Fibroblast of lung (primary cell): ENCODE measurements around the gene SELENOS. TPM values are rescaled to one million over a fixed set of nuclear protein-coding genes. Genes with fewer than 3 reads are reported as not detected.

Experiments used
- DNase-seq, 2 donors: peaks; one replicate each; pipeline versions ENCODE4 v3.0.0 to v3.0.0-alpha.2; 2010; ENCODE audit warnings: low read depth in 2 of 2
- H2AFZ ChIP-seq: 2 replicates; pipeline ENCODE4 v1.5.1; 2012; ENCODE audit warnings: low read length, control low read depth, inconsistent platforms
- H3K27ac ChIP-seq: 2 replicates; pipeline ENCODE4 v1.5.1; 2011; ENCODE audit warnings: low read length, control low read depth; ENCODE audit not compliant: insufficient read depth
- H3K27me3 ChIP-seq: 2 replicates; pipeline ENCODE4 v1.5.1; 2011; ENCODE audit warnings: mild to moderate bottlenecking, low read length; ENCODE audit not compliant: control insufficient read depth, insufficient read depth
- H3K36me3 ChIP-seq: 2 replicates; pipeline ENCODE4 v1.5.1; 2011; ENCODE audit warnings: low read length; ENCODE audit not compliant: control insufficient read depth, insufficient read depth
- H3K4me1 ChIP-seq: 2 replicates; pipeline ENCODE4 v1.5.1; 2011; ENCODE audit warnings: low read length; ENCODE audit not compliant: control insufficient read depth, insufficient read depth; ENCODE audit errors: extremely low read depth
- H3K4me2 ChIP-seq: 2 replicates; pipeline ENCODE4 v1.5.1; 2011; ENCODE audit warnings: low read length, control low read depth; ENCODE audit not compliant: insufficient read depth; ENCODE audit errors: extremely low read depth
- H3K4me3 ChIP-seq, 4 experiments: fragments of 200-600 bp in 1 of 4; sonication (generic) in 1 of 4; replicated peaks in 1 of 4; 2 replicates each; pipeline ENCODE4 v1.5.1; 2011 to 2016; ENCODE audit warnings: low read length in 4 of 4, low read depth in 3 of 4, mild to moderate bottlenecking in 3 of 4, control low read depth in 2 of 4, inconsistent platforms in 1 of 4, mixed read lengths in 1 of 4; ENCODE audit not compliant: insufficient read depth in 1 of 4; ENCODE audit errors: control extremely low read depth in 1 of 4
- H3K79me2 ChIP-seq: 2 replicates; pipeline ENCODE4 v1.5.1; 2012; ENCODE audit warnings: mild to moderate bottlenecking, low read length, inconsistent platforms; ENCODE audit not compliant: control insufficient read depth, insufficient read depth
- H3K9ac ChIP-seq: 2 replicates; pipeline ENCODE4 v1.5.1; 2011; ENCODE audit warnings: mild to moderate bottlenecking, low read length, control low read depth; ENCODE audit not compliant: insufficient read depth
- H3K9me3 ChIP-seq: 2 replicates; pipeline ENCODE4 v1.5.1; 2012; ENCODE audit warnings: low read depth, low read length; ENCODE audit not compliant: control insufficient read depth, insufficient read depth
- H4K20me1 ChIP-seq: 2 replicates; pipeline ENCODE4 v1.5.1; 2011; ENCODE audit warnings: low read length; ENCODE audit not compliant: control insufficient read depth, insufficient read depth; ENCODE audit errors: extremely low read depth
- CTCF ChIP-seq, 2 donors: IDR thresholded peaks in 1 of 2; conservative IDR thresholded peaks in 1 of 2; 1 replicate in 1 of 2; 2 replicates in 1 of 2; pipeline ENCODE4 v1.5.1; 2011 to 2012; ENCODE audit warnings: low read length in 2 of 2, control low read depth in 1 of 2, inconsistent platforms in 1 of 2, low read depth in 1 of 2, mild to moderate bottlenecking in 1 of 2
- EZH2 ChIP-seq: IDR thresholded peaks from 2 replicates; pipeline ENCODE4 v1.5.1; 2012; ENCODE audit warnings: low read length, control low read depth, mild to moderate bottlenecking; ENCODE audit errors: missing control alignments
- polyA plus RNA-seq, 2 donors: library from polyadenylated mRNA; depleted of rRNA in 1 of 2; stranded (reverse) in 1 of 2; unstranded in 1 of 2; fragments of >200 nt; gene quantifications; 2 replicates each; pipeline ENCODE4 v1.2.1, GENCODE V29; 2011 to 2012; ENCODE audit warnings: missing spikeins in 1 of 2
- total RNA-seq: library from RNA; depleted of rRNA; stranded (reverse); fragments of >200 nt; gene quantifications from 2 replicates; pipeline ENCODE4 v1.2.1, GENCODE V29; 2014

The SELENOS gene
- total and polyA plus RNA-seq, 2 donors (not counting 1 experiment from before 2014, with no cell fraction given), result 66.2 to 130 TPM

DNA sequence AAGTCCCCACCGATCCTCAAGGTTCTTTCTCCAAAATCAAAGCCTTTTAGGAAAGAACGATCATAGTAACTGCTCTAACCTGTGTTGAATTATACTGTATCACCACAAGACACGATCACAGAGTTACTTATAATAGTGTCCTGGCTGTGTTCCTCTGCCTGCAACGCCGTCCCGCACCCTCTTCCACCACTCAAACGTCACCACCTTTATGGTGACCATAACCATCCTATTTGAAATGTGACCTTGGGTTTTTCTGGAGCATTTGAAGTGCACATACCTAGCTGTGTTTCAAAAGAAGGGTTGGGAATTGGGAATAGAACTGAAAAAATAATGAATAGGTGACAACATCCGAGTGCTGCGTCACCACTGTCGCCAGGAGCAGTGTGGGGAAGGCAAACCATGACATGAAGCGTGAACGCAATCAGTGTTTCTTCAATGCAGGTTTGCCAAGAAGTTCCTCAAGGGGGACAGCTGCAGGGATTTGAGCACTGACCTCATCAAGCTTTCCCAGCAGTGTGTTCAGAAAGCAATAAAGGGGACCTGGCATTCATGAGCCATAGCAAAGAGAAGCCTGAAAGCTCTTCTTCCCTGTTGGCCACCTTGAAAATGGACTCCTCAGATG is 769 bp upstream of the SELENOS start:
- Histone ChIP-seq H3K36me3 (peaks cover 16% of the 10 kb centered on the region), H3K27me3 (no peaks in the 10 kb centered on the region), H3K27ac (peak overlapping the region; percentile 90), H3K79me2 (peaks cover 24% of the 10 kb centered on the region), H3K4me2 (peak overlapping the region; percentile 82), H2AFZ (peak overlapping the region; percentile 75), H3K4me1 (peaks cover 3% of the 10 kb centered on the region), H3K9me3 (no peaks in the 10 kb centered on the region), H3K4me3 (peak overlapping the region; percentile 33 to 93 (median 78)), H4K20me1 (no peaks in the 10 kb centered on the region), H3K9ac (peak overlapping the region; percentile 41)
- TF ChIP-seq CTCF (conservative IDR thresholded peaks at IDR 0.05 in 1 of 2, IDR thresholded peaks at IDR 0.05 in 1 of 2; ENCODE audit: low read depth in 1 of 2, low read length in 2 of 2), result no peak
- TF ChIP-seq EZH2, result no peak
- DNase-seq, result no peak

GRCh38 chr15:101276501-101277037 is 716 bp downstream of the SELENOS start:
- no peaks in the 10 kb centered on the region for H3K9me3 ChIP-seq
- no peaks in the 10 kb centered on the region for H4K20me1 ChIP-seq
- H3K27me3 ChIP-seq, result no peaks in the 10 kb centered on the region
- TF ChIP-seq CTCF (conservative IDR thresholded peaks at IDR 0.05 in 1 of 2, IDR thresholded peaks at IDR 0.05 in 1 of 2; ENCODE audit: low read depth in 1 of 2, low read length in 2 of 2) (peak in 1 of 2 donors; percentile 43), EZH2 (no peak)
- H3K27ac ChIP-seq, result peak overlapping the region; percentile 90
- H3K36me3 ChIP-seq, result peaks cover 21% of the 10 kb centered on the region
- peak in 1 of 2 donors; percentile 30 for DNase-seq
- H3K4me2 ChIP-seq, result peak overlapping the region; percentile 76
- no peak overlapping the region for H2AFZ ChIP-seq
- peaks cover 3% of the 10 kb centered on the region for H3K4me1 ChIP-seq
- H3K4me3 ChIP-seq, result peak overlapping the region; percentile 57 to 99 (median 90)
- peaks cover 24% of the 10 kb centered on the region for H3K79me2 ChIP-seq
- peak overlapping the region; percentile 92 for H3K9ac ChIP-seq

DNA sequence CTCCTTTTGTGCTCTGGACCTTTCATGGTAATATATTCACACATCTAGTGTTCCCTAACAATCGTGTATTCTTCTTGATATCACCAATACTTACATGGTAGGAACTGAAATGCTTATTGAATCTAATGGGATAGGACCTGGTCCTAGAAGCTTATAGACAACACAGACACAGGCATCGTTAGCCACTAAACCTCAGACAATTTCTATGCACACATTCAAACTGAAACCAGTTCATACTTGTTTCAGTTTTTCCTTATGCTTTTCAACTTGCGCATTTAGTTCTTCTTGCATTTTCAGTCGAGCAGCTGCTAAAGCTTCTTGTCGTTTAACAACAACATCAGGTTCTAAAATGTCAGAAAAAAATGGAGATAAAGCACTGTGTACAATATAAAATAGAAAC is 2.3 kb downstream of the SELENOS start:
- Histone ChIP-seq H3K4me3 (peak overlapping the region in 1 of 4 experiments; percentile 93), H3K4me2 (no peak overlapping the region), H2AFZ (no peak overlapping the region), H3K9ac (no peak overlapping the region), H3K27me3 (no peaks in the 10 kb centered on the region), H3K36me3 (peaks cover 22% of the 10 kb centered on the region), H4K20me1 (no peaks in the 10 kb centered on the region), H3K79me2 (peaks cover 24% of the 10 kb centered on the region), H3K4me1 (peaks cover 3% of the 10 kb centered on the region), H3K27ac (no peak overlapping the region), H3K9me3 (no peaks in the 10 kb centered on the region)
- DNase-seq, result no peak
- no peak for TF ChIP-seq EZH2
- no peak for TF ChIP-seq CTCF (conservative IDR thresholded peaks at IDR 0.05 in 1 of 2, IDR thresholded peaks at IDR 0.05 in 1 of 2; ENCODE audit: low read depth in 1 of 2, low read length in 2 of 2)
